Kidney glomerular epithelial cell (primary cell): ENCODE results near the gene APOA4.
A peak's percentile ranks its signal among the peaks of the same experiment; 100 is the strongest.
"Not testable (repeated sequence)": the region's sequence is repeated elsewhere in the genome, so short reads cannot be mapped to it uniquely, and the experiment has no call there.

Source experiments
- DNase-seq: peaks from one replicate; lab custom pipeline; 2025; lab: John Stamatoyannopoulos, UW

APOA4 gene

DNA sequence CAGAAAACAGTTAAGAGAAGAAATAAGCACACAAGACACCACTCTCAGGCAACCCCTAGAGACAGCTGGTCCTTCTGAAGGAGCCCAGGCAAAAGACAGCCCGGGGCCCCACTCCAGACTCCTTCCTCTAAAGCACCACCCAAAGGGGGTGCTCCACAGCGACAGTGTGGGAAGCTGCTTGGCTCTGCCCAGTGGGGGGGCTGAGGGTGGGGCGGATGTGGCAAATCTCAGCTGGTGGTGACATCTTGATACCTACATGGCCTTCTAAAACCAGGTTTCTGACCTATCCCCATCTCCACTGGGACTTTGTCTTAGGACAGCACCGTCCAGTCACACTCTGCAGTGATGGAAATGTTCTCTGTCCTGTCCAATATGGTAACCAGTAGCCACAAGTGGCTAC lies 24.5 kb upstream of the APOA4 start:
- no peak for DNase-seq

DNA sequence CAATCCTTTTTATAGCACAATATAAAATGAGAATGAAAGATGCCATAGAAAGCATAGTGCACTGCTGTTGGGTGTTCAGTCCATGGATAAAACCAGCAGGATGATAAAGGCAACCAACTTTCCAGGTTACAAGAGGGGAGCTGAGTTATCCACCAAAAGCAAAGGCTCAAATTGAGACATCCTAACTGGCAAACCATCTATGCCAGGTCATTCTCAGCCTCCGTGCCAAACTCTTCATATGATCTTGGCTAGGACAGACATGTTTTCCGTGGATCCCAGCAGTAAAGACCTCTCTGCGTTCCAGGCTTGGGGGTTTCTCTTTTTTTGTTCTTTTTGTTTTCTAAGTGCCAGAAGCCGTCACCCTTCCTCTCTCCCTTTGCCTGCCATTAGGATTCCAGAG lies 21.6 kb upstream of the APOA4 start:
- no peak for DNase-seq

DNA sequence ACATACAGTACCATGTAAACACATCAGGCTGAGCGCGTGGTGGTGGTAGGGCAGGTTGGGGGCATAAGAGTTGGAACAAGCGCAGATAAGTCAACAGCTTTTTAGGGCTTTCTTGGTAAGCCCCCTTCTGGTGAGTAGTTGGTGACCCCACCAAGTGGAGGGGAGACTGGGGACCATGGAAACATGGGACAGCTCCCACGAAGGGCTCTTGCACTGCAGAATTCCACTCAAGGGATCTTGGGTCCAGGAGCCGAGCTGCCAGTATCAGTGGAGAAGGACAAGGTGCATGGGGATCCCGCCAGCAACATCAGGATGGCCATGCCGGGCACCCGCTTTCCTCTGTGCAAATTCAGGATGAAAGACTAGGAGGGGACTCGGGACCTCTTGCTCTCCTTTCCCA lies 20.6 kb upstream of the APOA4 start:
- no peak for DNase-seq

DNA sequence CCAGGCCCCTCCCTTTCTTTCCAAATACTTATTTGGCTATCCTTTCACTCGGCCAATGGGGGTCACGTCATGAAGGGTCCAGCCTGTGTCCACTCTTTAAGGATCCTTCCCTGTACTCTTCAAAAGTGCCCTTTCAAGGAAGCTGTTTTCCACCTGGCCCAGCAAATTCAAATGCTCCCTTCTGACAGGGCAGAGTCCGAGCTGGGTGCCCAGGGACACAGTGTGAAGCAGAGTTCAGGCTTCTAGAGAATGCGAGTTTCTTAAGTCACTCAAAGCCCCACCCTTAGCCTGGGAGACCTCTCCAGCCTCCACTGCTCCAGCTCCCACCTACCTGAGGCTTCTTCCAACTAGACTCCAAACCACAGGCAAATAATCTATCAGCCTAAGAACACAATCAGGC lies 19.8 kb upstream of the APOA4 start:
- peak; percentile 8 for DNase-seq

DNA sequence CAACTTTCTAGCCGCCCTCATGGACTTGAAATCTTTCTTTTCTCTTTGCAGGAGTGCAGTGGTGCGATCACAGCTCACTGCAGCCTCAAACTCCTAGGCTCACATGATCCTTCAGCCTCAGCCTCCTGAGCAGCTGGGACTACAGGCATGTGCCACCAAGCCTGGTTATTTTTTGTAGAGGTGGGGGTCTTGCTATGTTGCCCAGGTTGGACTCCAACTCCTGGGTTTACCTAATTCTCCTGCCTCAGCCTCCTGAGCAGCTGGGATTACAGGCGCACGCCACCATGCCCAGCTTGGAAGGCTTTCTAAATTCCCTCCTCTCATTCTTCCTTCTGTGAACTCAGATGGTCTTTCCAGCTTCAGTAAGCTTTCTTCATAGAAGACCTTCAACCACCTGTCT lies 19.0 kb upstream of the APOA4 start:
- DNase-seq: no peak

DNA sequence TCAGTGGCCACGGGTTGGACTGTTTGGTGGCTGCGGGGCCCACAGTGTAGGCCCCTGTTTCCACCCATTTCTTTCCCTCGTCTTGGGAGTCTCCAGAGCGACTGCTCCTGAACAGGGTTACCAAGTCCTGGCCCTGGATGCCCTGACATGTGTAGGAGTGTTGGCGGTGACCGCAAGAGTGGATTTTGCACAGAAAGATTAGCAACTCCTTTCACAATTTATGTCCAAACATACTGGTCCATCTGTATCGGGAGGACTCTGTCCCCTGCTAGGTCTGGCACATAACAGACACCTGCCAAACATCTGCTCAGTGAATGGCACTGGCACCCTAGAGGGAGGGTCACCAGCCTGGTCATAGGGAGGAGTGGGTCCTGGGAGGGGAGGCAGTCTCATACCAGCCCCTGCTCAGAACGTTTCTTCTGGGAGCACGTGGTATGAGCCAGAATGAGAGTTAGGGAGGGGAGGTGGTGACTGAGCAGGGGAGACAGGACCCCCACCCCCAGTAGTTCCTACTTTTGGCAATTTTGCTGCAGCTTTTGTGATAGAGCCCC lies 17.7 kb upstream of the APOA4 start:
- no peak for DNase-seq

DNA sequence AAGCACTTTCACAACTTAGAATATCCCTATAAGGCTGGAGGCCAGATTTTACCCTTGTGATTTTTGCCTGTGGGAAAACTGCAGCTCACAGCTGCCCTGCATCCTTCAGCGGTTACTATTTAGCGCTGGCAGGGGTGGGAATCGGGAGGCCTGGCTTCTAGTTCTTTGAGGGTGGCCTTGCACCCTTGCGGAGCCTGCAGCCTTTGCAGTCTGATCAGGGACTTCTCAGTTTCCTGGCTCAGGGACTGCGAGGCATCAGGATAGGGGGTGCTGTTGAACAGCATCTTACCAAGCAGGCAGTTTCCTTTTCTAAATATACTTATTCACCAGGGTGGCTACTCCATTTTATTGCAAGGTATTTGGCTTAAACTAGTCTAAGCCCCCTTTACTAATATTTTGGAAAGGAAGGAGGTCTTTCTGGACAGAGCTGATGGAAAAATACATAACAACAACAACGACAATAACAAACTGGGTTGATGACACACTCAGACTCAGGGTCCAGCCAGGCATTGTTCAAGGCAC lies 17.2 kb upstream of the APOA4 start:
- no peak for DNase-seq

DNA sequence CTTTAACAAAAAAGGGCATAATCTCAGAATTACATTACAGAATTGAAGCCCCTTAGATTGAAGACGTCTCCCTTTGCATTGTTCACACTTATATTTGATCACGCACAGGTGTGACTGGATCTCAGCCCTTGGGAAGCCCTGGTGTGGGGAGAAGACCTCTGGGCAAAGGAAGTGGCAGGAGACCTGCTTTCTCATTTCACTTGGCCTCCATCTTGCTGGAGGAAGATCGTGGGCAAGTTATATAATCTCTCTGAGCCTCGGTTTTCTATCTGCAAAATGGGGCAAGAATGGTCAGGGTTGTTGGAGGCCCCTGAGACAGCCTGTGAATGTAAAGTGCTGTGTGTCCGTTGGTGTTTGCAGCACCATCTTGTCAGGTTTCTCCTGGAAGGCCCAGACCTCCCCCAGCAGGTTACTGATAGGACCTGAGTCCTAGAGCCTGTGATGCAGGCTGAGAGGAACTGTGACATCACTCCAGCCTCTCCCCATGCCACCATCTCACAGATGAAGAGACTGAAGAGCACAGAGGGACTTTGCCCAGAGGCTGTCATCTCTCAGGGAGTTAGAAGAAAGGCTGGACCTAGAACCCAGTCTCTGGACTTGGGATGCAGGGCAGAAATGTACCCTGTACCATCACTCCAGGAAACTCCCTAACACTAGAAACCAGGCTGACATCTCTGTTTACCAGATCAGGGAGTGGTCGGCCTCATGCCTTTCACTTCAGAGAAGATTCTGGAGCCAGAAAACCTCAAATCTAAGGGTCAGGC lies 15.4 kb upstream of the APOA4 start:
- no peak for DNase-seq

DNA sequence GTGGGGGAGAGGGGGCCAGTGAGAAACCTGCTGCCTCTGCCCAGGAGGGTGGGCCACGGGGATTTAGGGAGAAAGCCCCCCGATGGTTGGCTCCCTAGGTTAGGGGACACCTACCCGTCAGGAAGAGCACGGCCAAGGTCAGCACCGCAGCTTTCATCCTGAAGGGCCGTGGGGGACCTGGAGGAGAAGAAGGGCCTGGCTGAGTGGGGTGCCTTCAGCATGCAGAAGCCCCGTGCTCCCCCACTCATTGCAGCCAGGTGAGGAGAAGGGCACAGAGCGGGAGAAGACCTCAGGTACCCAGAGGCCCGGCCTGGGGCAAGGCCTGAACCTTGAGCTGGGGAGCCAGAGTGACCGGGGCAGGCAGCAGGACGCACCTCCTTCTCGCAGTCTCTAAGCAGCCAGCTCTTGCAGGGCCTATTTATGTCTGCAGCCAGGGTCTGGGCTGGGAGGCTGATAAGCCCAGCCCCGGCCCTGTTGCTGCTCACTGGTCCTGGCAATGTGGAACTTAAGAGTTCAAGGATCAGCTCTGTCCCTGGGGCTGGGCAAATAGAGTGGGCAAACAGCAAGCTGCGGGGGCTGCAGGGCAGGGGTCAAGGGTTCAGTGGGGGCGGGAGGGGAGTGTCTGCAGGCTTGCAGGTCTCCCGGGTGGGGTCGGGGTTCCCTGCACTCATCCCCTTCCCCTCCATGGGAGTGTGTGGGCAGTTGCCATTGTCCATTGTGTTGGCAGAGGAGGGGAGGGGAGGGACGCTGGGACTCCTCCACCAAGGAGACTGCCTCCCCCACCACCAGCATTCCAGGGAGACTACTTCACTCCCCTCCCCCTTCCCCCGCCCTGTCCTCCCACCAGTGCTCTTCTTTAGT lies 14.4 kb upstream of the APOA4 start, which contains the start of gene APOA1:
Gene APOA1 (minus strand): TSS at position 392 of the 861 bp plus-strand sequence. CDS start 235 bp downstream, at position 157.
- DNase-seq: peak; percentile 42

DNA sequence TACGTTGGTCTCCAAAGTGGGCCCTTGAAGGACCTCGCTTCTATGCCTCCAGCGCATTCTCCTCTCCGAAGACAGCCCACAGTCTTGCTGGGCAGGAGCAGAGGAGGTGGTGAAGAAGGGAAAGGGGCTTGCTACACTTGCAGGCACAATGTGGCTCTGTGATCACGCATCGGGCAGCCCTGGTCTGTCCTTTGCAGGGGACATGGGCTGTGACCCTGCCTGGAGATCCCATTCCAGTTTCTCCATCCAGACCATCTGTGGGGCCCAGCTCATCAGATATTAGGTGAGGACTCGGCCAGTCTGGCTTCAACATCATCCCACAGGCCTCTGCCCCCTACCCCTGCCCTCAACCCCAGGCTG lies 13.5 kb upstream of the APOA4 start:
- DNase-seq: no peak

DNA sequence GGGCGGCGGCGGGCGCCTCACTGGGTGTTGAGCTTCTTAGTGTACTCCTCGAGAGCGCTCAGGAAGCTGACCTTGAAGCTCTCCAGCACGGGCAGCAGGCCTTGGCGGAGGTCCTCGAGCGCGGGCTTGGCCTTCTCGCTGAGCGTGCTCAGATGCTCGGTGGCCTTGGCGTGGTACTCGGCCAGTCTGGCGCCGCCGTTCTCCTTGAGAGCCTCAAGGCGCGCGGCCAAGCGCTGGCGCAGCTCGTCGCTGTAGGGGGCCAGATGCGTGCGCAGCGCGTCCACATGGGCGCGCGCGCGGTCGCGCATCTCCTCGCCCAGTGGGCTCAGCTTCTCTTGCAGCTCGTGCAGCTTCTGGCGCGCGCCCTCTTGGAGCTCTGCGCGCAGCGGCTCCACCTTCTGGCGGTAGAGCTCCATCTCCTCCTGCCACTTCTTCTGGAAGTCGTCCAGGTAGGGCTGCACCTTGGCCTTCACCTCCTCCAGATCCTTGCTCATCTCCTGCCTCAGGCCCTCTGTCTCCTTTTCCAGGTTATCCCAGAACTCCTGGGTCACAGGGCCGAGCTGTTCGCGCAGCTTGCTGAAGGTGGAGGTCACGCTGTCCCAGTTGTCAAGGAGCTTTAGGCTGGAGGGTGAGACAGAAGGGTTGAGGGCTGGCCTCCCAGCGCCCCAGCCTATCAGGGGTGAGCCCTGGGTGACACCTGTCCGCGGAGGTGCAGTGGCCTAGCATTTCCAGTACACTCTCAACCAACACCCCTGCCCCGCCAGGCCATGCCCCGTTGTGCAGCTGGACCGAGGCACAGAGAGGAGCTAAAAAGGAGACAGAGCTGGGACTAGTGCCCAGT lies 12.9 kb upstream of the APOA4 start:
- peak; percentile 53 for DNase-seq

DNA sequence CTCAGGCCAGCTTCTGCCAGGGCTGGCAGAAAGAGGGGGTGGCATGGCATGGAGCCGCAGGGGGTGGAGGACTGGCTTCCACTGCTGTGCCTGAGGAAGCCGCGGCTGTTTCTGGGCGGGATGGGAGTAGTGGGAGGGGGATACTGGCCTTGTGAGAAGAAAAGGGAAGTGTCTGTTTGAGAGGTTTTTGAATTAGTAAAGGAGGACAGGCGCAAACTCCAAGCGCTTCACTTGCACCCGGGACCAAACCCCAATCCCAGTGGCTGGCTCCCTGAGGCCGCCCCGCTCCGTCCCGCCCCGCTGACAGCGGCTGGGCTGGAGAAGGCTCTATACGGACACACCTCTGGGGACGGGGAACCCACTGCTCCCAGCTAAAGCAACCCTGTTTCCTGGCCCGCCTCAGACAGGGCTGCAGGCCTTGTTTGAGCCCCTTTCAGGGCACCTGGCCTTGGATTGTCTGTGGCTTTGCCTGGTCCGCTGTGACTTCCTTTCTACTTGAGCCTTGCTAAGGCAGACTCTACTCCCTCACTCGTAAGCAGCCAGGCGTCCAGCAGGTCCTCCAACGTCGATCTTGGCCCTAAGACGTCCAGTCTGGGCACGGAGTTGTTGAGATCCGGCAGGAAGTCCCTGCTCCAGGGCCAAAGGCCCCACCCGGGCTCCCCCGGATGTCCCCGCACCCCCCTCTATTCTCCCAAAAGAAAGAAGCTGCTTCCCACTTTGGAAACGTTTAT lies 12.1 kb upstream of the APOA4 start:
- no peak for DNase-seq

DNA sequence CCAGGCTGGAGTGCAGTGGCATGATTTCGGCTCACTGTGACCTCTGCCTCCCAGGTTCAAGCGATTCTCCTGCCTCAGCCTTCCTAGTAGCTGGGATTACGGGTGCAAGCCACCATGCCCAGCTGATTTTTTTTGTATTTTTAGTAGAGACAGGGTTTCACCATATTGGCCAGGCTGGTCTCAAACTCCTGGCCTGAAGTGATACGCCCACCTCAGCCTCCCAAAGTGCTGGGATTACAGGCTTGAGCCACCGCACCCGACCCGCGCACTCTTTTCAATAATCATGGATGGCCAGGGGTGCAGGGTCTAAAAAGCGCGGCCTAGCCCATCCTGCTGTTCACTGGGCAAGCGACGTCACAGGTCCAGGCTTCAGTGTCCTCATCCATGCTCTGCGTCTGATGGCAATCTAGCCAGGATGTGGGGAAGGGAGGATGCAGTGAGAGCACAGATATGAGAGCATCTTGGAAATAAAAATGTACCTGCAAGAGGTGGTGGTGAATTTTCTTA lies 11.5 kb upstream of the APOA4 start:
- DNase-seq: not testable (repeated sequence)

DNA sequence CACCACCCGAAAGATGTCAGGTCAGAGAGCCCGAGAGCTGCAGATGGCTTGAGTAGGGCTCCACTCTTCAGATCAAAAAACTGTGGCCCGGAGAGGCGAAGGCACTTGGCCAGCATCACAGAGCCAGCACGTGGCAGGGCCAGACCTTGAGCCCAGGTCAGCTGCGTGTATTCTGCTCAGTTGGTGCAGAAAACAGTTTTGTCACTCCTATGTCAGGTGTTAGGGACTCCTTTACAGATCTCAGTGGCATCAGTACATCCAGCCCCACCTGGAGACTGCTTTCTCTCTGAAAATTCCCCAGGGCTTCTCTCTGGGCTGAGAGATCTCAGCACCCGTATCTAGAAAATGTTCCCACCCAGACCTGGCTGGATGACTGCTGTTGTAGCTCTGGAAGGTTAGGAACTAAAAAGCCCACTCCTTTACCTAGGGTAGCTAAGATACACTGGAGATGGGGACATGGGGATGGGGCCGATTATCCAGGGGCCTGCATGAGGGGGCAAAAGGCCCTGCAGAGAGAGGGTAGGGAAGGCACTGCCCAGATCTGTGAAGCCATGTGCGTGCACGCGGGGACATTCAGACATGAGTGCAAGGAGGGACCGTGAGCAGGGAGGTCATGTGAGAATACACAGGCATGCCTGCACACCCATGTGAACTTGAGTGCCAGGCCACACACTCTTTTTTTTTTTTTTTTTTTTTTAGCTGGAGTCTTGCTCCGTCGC lies 10.9 kb upstream of the APOA4 start:
- no peak for DNase-seq

DNA sequence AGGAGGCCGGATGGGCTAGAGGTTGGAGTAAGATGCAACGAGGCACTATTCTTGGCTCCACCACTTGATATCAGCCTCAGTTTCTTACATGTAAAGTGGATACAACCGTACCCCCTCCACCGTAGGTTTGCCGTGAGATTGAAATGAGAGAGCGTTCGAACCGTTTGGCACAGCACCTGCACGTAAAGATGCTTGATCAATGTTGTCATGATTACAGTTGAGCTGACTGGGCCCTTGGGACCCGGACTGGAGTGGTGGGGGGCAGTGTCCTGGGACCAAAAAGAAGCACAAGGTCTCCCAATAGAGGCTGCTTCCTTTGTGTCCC lies 10.3 kb upstream of the APOA4 start:
- DNase-seq: no peak

DNA sequence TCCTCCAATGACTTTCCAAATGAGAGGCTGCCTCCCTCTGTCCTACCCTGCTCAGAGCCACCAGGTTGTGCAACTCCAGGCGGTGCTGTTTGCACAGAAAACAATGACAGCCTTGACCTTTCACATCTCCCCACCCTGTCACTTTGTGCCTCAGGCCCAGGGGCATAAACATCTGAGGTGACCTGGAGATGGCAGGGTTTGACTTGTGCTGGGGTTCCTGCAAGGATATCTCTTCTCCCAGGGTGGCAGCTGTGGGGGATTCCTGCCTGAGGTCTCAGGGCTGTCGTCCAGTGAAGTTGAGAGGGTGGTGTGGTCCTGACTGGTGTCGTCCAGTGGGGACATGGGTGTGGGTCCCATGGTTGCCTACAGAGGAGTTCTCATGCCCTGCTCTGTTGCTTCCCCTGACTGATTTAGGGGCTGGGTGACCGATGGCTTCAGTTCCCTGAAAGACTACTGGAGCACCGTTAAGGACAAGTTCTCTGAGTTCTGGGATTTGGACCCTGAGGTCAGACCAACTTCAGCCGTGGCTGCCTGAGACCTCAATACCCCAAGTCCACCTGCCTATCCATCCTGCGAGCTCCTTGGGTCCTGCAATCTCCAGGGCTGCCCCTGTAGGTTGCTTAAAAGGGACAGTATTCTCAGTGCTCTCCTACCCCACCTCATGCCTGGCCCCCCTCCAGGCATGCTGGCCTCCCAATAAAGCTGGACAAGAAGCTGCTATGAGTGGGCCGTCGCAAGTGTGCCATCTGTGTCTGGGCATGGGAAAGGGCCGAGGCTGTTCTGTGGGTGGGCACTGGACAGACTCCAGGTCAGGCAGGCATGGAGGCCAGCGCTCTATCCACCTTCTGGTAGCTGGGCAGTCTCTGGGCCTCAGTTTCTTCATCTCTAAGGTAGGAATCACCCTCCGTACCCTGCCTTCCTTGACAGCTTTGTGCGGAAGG lies 9.5 kb upstream of the APOA4 start:
- DNase-seq: no peak

DNA sequence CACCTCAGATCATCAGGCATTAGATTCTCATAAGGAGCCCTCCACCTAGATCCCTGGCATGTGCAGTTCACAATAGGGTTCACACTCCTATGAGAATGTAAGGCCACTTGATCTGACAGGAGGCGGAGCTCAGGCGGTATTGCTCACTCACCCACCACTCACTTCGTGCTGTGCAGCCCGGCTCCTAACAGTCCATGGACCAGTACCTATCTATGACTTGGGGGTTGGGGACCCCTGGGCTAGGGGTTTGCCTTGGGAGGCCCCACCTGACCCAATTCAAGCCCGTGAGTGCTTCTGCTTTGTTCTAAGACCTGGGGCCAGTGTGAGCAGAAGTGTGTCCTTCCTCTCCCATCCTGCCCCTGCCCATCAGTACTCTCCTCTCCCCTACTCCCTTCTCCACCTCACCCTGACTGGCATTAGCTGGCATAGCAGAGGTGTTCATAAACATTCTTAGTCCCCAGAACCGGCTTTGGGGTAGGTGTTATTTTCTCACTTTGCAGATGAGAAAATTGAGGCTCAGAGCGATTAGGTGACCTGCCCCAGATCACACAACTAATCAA lies 8.8 kb upstream of the APOA4 start:
- no peak for DNase-seq

DNA sequence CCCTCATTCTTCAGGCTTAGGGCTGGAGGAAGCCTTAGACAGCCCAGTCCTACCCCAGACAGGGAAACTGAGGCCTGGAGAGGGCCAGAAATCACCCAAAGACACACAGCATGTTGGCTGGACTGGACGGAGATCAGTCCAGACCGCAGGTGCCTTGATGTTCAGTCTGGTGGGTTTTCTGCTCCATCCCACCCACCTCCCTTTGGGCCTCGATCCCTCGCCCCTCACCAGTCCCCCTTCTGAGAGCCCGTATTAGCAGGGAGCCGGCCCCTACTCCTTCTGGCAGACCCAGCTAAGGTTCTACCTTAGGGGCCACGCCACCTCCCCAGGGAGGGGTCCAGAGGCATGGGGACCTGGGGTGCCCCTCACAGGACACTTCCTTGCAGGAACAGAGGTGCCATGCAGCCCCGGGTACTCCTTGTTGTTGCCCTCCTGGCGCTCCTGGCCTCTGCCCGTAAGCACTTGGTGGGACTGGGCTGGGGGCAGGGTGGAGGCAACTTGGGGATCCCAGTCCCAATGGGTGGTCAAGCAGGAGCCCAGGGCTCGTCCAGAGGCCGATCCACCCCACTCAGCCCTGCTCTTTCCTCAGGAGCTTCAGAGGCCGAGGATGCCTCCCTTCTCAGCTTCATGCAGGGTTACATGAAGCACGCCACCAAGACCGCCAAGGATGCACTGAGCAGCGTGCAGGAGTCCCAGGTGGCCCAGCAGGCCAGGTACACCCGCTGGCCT lies 7.2 kb upstream of the APOA4 start:
- DNase-seq: no peak
